ENCODE results near the gene STPG1.

STPG1 gene

GRCh38 chr1:24311234-24311633 is 102.3 kb downstream of the STPG1 start:
- DNase-seq, result no peak

- DNase-seq, result peak; percentile 45
Measured at GRCh38 chr1:24309762-24310485, 103.7 kb downstream of the STPG1 start.

GRCh38 chr1:24308365-24309015 is 105.1 kb downstream of the STPG1 start:
- no peak for DNase-seq
